NCI-H524 treated with DMSO at 0.1 percent for 48 hours (cell line): ENCODE results near the gene BUD31.
A peak's percentile ranks its signal among the peaks of the same experiment; 100 is the strongest.

Experiments
- DNase-seq: peaks from one replicate; lab custom pipeline; 2025; lab: John Stamatoyannopoulos, UW

BUD31 gene

GRCh38 chr7:99433158-99433557, 24.4 kb downstream of the BUD31 start:
- no peak for DNase-seq

- no peak for DNase-seq
These were observed 29.3 kb downstream of the BUD31 start for GRCh38 chr7:99437946-99438572.

- peak; percentile 41 for DNase-seq
These were observed 30.1 kb downstream of the BUD31 start, which contains the start of the genes CPSF4 and PTCD1 for GRCh38 chr7:99438573-99439480. Gene CPSF4 (plus strand): TSS chr7:99438943. CDS start chr7:99439083, 140 bp downstream. Gene PTCD1 (minus strand): TSS chr7:99438798. CDS start chr7:99435242, 3,556 bp downstream.

- no peak for DNase-seq
These were observed 31.4 kb downstream of the BUD31 start for GRCh38 chr7:99440195-99440594.

GRCh38 chr7:99446096-99446495, 37.3 kb downstream of the BUD31 start:
- no peak for DNase-seq

- DNase-seq = no peak
These were observed 39.2 kb downstream of the BUD31 start for GRCh38 chr7:99447943-99448342.

GRCh38 chr7:99448855-99449254, 40.1 kb downstream of the BUD31 start:
- no peak for DNase-seq

- no peak for DNase-seq
These were observed 40.6 kb downstream of the BUD31 start for GRCh38 chr7:99449326-99449725.

GRCh38 chr7:99451936-99452335, 43.2 kb downstream of the BUD31 start:
- DNase-seq = no peak

GRCh38 chr7:99452541-99452940, 43.8 kb downstream of the BUD31 start:
- DNase-seq = no peak

GRCh38 chr7:99453105-99453504, 44.3 kb downstream of the BUD31 start:
- DNase-seq = no peak

GRCh38 chr7:99455874-99456273, 47.1 kb downstream of the BUD31 start:
- no peak for DNase-seq

- DNase-seq = no peak
These were observed 47.5 kb downstream of the BUD31 start for GRCh38 chr7:99456288-99456687.

- no peak for DNase-seq
These were observed 48.4 kb downstream of the BUD31 start for GRCh38 chr7:99457050-99457649.

- DNase-seq = no peak
These were observed 49.1 kb downstream of the BUD31 start for GRCh38 chr7:99457650-99458493.

- no peak for DNase-seq
These were observed 50.3 kb downstream of the BUD31 start for GRCh38 chr7:99459087-99459486.

- no peak for DNase-seq
These were observed 51.9 kb downstream of the BUD31 start for GRCh38 chr7:99460651-99461050.

GRCh38 chr7:99461221-99461620, 52.5 kb downstream of the BUD31 start:
- no peak for DNase-seq

GRCh38 chr7:99465421-99465768, 56.6 kb downstream of the BUD31 start:
- DNase-seq = no peak

- no peak for DNase-seq
These were observed 59.7 kb downstream of the BUD31 start for GRCh38 chr7:99468336-99468918.
